Endothelial cell of umbilical vein (primary cell): ENCODE results near the gene CCDC159. TPM values are rescaled to one million over a fixed set of nuclear protein-coding genes. Genes with fewer than 3 reads are reported as not detected.
A peak's percentile ranks its signal among the peaks of the same experiment; 100 is the strongest.

Experiments
- BruUV-seq: library from RNA; stranded (reverse); fragments of 400-500 nt; replicated peaks from 2 replicates; lab custom pipeline; 2021; lab: Mats Ljungman, UMichigan
- CTCF ChIA-PET: fragments of 300-600, 350-600 bp; sonication (Branson Sonifier 250); formaldehyde crosslinking; loops from one replicate; lab custom pipeline; 2021; ENCODE audit warnings: antibody characterized with exemption, inconsistent platforms; lab: Charles Lee
- POLR2A ChIA-PET: fragments of 300-600, 350-600 bp; sonication (Branson Sonifier 250); formaldehyde crosslinking; loops from one replicate; lab custom pipeline; 2021; ENCODE audit warnings: antibody characterized with exemption, inconsistent platforms; lab: Charles Lee
- DNase-seq: peaks from one replicate; pipeline ENCODE4 v3.0.0-alpha.2; 2011; ENCODE audit warnings: low read depth, low spot score
- FAIRE-seq: peaks from 2 replicates; lab custom pipeline; 2011; peaks lifted over from hg19 to GRCh38; lab: Jason Lieb, UNC
- H2AFZ ChIP-seq: 2 replicates; pipeline ENCODE4 v1.6.0; 2012; ENCODE audit warnings: low read depth, low read length, control low read depth, inconsistent platforms
- H3K27ac ChIP-seq: 2 replicates; pipeline ENCODE4 v1.5.1; 2011; ENCODE audit warnings: low read depth, mild to moderate bottlenecking, control low read depth, low read length, moderate library complexity; ENCODE audit not compliant: insufficient read depth
- H3K27me3 ChIP-seq, 2 experiments: 2 replicates each; pipeline versions ENCODE4 v1.6.0 to v1.6.1; 2011; ENCODE audit warnings: low read length in 2 of 2, mixed read lengths in 1 of 2; ENCODE audit not compliant: control insufficient read depth in 2 of 2, insufficient read depth in 2 of 2
- H3K36me3 ChIP-seq, 2 experiments: 2 replicates in 1 of 2; 3 replicates in 1 of 2; pipeline ENCODE4 v1.5.1; 2011; ENCODE audit warnings: low read length in 2 of 2, mild to moderate bottlenecking in 1 of 2, moderate library complexity in 1 of 2; ENCODE audit not compliant: control insufficient read depth in 2 of 2, insufficient read depth in 2 of 2; ENCODE audit errors: extremely low read depth in 1 of 2
- H3K4me1 ChIP-seq: 3 replicates; pipeline ENCODE4 v1.5.1; 2011; ENCODE audit warnings: mild to moderate bottlenecking, low read length; ENCODE audit not compliant: control insufficient read depth, insufficient read depth; ENCODE audit errors: extremely low read depth
- H3K4me2 ChIP-seq: 2 replicates; pipeline ENCODE4 v1.6.1; 2011; ENCODE audit warnings: low read length, control low read depth, mixed read lengths; ENCODE audit not compliant: insufficient read depth
- H3K4me3 ChIP-seq, 3 experiments: fragments of 200-600 bp in 1 of 3; sonication (generic), shearing (Covaris generic) in 1 of 3; replicated peaks in 1 of 3; 2 replicates each; pipeline ENCODE4 v1.5.1; 2011 to 2016; ENCODE audit warnings: control low read depth in 3 of 3, low read length in 3 of 3, mild to moderate bottlenecking in 2 of 3, inconsistent platforms in 1 of 3, low read depth in 1 of 3, moderate library complexity in 1 of 3; ENCODE audit not compliant: insufficient read depth in 1 of 3
- H3K79me2 ChIP-seq: 2 replicates; pipeline ENCODE4 v1.6.0; 2012; ENCODE audit warnings: low read length, inconsistent platforms; ENCODE audit not compliant: control insufficient read depth, insufficient read depth
- H3K9ac ChIP-seq: replicated peaks from 2 replicates; pipeline ENCODE3; 2011; ENCODE audit warnings: low read length, control low read depth; ENCODE audit not compliant: insufficient read depth; ENCODE audit errors: extremely low read depth
- H3K9me1 ChIP-seq: replicated peaks from 3 replicates; pipeline ENCODE4 v1.6.0; 2011; ENCODE audit warnings: mild to moderate bottlenecking, low read length; ENCODE audit not compliant: control insufficient read depth, insufficient read depth; ENCODE audit errors: extremely low read depth
- H3K9me3 ChIP-seq: replicated peaks from 2 replicates; pipeline ENCODE4 v1.5.1; 2012; ENCODE audit warnings: low read length, inconsistent platforms; ENCODE audit not compliant: control insufficient read depth, insufficient read depth
- H4K20me1 ChIP-seq: replicated peaks from 2 replicates; pipeline ENCODE3; 2011; ENCODE audit warnings: mild to moderate bottlenecking, low read length; ENCODE audit not compliant: control insufficient read depth, insufficient read depth; ENCODE audit errors: extremely low read depth
- FOS ChIP-seq: IDR thresholded peaks from 2 replicates; pipeline ENCODE4 v1.6.1; 2011; ENCODE audit warnings: mild to moderate bottlenecking, low read length, moderate library complexity, borderline replicate concordance; ENCODE audit not compliant: insufficient read depth
- GATA2 ChIP-seq: IDR thresholded peaks from 2 replicates; pipeline ENCODE4 v1.7.0; 2011; ENCODE audit warnings: low read depth, mild to moderate bottlenecking, moderate library complexity, mixed read lengths, low read length; ENCODE audit not compliant: insufficient read length, insufficient read depth
- JUN ChIP-seq: IDR thresholded peaks from 2 replicates; pipeline ENCODE4 v1.6.1; 2011; ENCODE audit warnings: borderline replicate concordance, low read depth; ENCODE audit not compliant: insufficient read length, insufficient read depth
- MYC ChIP-seq: IDR thresholded peaks from one replicate; pipeline ENCODE4 v1.6.1; 2011; ENCODE audit warnings: mild to moderate bottlenecking, low read depth, low read length
- POLR2A ChIP-seq: IDR thresholded peaks from 2 replicates; pipeline ENCODE4 v1.6.1; 2012; ENCODE audit warnings: low read depth, mild to moderate bottlenecking, control low read depth, low read length
- POLR2AphosphoS5 ChIP-seq: IDR thresholded peaks from 2 replicates; pipeline ENCODE4 v1.6.1; 2012; ENCODE audit warnings: low read depth, mild to moderate bottlenecking, control low read depth, low read length, moderate library complexity; ENCODE audit not compliant: insufficient read depth
- dilution Hi-C: fragments of 300-500 bp; cut with MboI; formaldehyde crosslinking; loops from one replicate; pipeline ENCODE4 v1.15.0; 2019; ENCODE audit warnings: low sequenced_read_pairs; ENCODE audit not compliant: extremely low pct_ligation_motif_present
- intact Hi-C: fragments of 100-400 bp; cut with micrococcal nuclease; formaldehyde crosslinking; loops from one replicate; pipeline ENCODE4 v1.10.0; 2022
- polyA plus RNA-seq, 4 experiments: library from polyadenylated mRNA; depleted of rRNA in 3 of 4; stranded (reverse) in 3 of 4; unstranded in 1 of 4; fragments of >200 nt; gene quantifications; 2 replicates each; pipeline versions ENCODE4 v1.2.1 to v1.2.3, GENCODE V29; 2011 to 2012; ENCODE audit warnings: missing spikeins in 1 of 4
- total RNA-seq: library from RNA; stranded (reverse); gene quantifications from 2 replicates; pipeline ENCODE4 v1.2.3, GENCODE V29; 2021
- TF ChIP-seq, protein P1 (sequence below): IDR thresholded peaks from 2 replicates; pipeline ENCODE4 v1.6.1; 2011; ENCODE audit not compliant: insufficient read depth, insufficient read length
- TF ChIP-seq, protein P2 (sequence below), 2 donors: IDR thresholded peaks; 1 replicate in 1 of 2; 2 replicates in 1 of 2; pipeline ENCODE4 v1.5.1; 2011; ENCODE audit warnings: low read length in 2 of 2, mild to moderate bottlenecking in 2 of 2, moderate library complexity in 2 of 2, control low read depth in 1 of 2, inconsistent platforms in 1 of 2, low read depth in 1 of 2; ENCODE audit not compliant: insufficient read depth in 1 of 2; ENCODE audit errors: extremely low read depth in 1 of 2

CCDC159 gene
- total and polyA plus RNA-seq, 2 donors (not counting 3 experiments of a cell fraction or from before 2014, with no cell fraction given), result 30.0 to 31.6 TPM

DNA sequence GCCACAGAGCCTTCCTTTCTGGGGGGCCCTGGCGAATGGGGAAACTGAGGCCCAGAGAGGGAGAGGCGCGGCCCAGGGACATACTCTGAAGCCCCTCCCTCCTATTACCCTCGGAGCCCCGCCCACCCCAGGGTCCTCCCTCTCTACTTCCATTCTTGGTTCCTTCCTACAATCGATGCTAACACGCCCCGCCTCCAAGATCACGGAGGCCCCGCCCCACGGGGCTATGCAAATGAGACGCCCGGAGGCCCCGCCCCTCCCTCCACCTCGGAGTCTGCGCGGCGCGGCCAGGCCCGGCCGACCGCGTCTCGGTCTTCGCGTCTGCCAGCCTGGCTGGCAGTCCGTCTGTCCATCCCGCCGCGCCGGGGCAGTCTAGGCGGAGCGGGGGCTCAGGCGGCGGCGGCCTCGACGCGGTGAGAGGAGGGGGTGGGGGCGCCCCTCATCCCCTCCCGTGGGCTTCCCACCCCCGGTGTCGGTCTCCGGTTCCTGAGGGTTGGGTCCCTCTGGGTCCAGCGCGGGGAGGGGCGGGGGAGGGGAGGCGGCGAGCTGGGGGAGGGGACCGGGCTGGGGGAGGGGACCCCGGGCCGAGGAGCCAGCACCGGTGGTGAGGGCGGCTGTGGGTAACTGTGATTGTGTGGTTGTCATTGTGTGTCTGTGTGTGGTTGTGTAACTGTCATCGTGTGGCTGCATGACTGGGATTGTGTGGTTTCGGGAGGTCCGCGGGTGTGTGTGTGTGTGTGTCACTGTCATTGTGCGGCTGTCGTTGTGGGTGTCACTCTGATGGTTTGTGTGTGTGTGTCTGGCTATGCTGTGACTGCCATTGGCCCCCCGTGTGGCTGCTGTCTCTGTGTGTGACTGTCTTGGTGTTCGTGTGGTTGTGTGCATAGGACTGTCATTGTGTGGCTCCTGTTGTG, 9.1 kb downstream of the CCDC159 start, which contains the start of gene PLPPR2:
TSS of gene PLPPR2 (plus strand) at position 273 of the 914 bp plus-strand sequence. CDS start 2,242 bp downstream, outside the sequence.
- no peaks in the 10 kb centered on the region for H3K4me1 ChIP-seq
- dilution Hi-C loops, result no loop called here
- POLR2A ChIA-PET, result interaction anchor here (0.6 kb wide), 1 partner anchor 142 kb away, joined by 3 read pairs; no protein-coding TSS in a partner anchor
- no peaks in the 10 kb centered on the region for H3K9me3 ChIP-seq
- H3K27ac ChIP-seq, result no peak within 1 kb of the TSS
- H3K79me2 ChIP-seq, result no peaks in the 10 kb centered on the region
- no peaks in the 10 kb centered on the region for H3K9me1 ChIP-seq
- CTCF ChIA-PET, result interaction anchor here (1.0 kb wide), 1 partner anchor 26 kb away, joined by 3 read pairs; no protein-coding TSS in a partner anchor
- no peak within 1 kb of the TSS for H2AFZ ChIP-seq
- FAIRE-seq, result peak; percentile 88
- H3K36me3 ChIP-seq, result peaks cover 0 to 2% of the 10 kb centered on the region in 2 experiments
- H3K9ac ChIP-seq, result peak within 1 kb of the TSS; percentile 28
- DNase-seq, result peak; percentile 94
- no peak for TF ChIP-seq MYC
- TF ChIP-seq POLR2AphosphoS5, result peak; percentile 85
- peak; percentile 79 for TF ChIP-seq POLR2A
- TF ChIP-seq, protein P1, sequence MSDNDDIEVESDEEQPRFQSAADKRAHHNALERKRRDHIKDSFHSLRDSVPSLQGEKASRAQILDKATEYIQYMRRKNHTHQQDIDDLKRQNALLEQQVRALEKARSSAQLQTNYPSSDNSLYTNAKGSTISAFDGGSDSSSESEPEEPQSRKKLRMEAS, result no peak
- no peak for TF ChIP-seq FOS
- TF ChIP-seq JUN, result no peak
- TF ChIP-seq, protein P2, sequence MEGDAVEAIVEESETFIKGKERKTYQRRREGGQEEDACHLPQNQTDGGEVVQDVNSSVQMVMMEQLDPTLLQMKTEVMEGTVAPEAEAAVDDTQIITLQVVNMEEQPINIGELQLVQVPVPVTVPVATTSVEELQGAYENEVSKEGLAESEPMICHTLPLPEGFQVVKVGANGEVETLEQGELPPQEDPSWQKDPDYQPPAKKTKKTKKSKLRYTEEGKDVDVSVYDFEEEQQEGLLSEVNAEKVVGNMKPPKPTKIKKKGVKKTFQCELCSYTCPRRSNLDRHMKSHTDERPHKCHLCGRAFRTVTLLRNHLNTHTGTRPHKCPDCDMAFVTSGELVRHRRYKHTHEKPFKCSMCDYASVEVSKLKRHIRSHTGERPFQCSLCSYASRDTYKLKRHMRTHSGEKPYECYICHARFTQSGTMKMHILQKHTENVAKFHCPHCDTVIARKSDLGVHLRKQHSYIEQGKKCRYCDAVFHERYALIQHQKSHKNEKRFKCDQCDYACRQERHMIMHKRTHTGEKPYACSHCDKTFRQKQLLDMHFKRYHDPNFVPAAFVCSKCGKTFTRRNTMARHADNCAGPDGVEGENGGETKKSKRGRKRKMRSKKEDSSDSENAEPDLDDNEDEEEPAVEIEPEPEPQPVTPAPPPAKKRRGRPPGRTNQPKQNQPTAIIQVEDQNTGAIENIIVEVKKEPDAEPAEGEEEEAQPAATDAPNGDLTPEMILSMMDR (IDR thresholded peaks at IDR 0.05; ENCODE audit: extremely low read depth in 1 of 2, insufficient read depth in 1 of 2, low read depth in 1 of 2, low read length in 2 of 2), result no peak
- no peak for TF ChIP-seq GATA2
- no peaks in the 10 kb centered on the region for H4K20me1 ChIP-seq
- no peaks in the 10 kb centered on the region for H3K27me3 ChIP-seq
- peak within 1 kb of the TSS in 2 of 3 experiments; percentile 1 to 74 for H3K4me3 ChIP-seq
- no TSS peak for BruUV-seq
- intact Hi-C loops, result loop anchor here (1.0 kb wide), 2 partner anchors 9 to 26 kb away; partner anchors contain the start of genes CCDC159 and TMEM205
- H3K4me2 ChIP-seq, result peak within 1 kb of the TSS; percentile 0
